Measurements from ENCODE around the gene C2CD3.

DNA sequence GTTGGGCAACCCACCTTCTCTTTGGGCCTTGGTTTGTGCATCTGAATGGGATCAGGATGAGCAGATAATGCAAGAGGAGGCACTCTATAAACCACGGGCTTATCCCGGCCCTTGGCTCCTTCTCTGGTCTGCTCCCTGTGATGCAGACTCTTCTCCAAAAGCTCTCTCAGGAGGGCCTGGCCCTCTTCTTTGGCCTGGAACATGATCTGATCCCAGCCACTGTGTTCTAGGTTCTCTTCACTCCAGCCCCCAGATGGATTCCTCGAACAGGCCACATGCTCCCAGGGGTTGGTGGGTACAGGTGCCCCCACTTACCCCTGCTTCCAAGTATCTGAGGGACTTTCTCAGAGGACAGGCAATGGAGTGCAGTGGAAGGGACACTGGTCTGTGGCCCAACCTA, 153.2 kb downstream of the C2CD3 start:
- TF ChIP-seq, protein P1, sequence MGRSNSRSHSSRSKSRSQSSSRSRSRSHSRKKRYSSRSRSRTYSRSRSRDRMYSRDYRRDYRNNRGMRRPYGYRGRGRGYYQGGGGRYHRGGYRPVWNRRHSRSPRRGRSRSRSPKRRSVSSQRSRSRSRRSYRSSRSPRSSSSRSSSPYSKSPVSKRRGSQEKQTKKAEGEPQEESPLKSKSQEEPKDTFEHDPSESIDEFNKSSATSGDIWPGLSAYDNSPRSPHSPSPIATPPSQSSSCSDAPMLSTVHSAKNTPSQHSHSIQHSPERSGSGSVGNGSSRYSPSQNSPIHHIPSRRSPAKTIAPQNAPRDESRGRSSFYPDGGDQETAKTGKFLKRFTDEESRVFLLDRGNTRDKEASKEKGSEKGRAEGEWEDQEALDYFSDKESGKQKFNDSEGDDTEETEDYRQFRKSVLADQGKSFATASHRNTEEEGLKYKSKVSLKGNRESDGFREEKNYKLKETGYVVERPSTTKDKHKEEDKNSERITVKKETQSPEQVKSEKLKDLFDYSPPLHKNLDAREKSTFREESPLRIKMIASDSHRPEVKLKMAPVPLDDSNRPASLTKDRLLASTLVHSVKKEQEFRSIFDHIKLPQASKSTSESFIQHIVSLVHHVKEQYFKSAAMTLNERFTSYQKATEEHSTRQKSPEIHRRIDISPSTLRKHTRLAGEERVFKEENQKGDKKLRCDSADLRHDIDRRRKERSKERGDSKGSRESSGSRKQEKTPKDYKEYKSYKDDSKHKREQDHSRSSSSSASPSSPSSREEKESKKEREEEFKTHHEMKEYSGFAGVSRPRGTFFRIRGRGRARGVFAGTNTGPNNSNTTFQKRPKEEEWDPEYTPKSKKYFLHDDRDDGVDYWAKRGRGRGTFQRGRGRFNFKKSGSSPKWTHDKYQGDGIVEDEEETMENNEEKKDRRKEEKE (IDR thresholded peaks at IDR 0.05; ENCODE audit: borderline replicate concordance in 1 of 2, control insufficient read depth in 1 of 2, low read depth in 2 of 2, low read length in 1 of 2): no peak
- TF ChIP-seq, protein P2, sequence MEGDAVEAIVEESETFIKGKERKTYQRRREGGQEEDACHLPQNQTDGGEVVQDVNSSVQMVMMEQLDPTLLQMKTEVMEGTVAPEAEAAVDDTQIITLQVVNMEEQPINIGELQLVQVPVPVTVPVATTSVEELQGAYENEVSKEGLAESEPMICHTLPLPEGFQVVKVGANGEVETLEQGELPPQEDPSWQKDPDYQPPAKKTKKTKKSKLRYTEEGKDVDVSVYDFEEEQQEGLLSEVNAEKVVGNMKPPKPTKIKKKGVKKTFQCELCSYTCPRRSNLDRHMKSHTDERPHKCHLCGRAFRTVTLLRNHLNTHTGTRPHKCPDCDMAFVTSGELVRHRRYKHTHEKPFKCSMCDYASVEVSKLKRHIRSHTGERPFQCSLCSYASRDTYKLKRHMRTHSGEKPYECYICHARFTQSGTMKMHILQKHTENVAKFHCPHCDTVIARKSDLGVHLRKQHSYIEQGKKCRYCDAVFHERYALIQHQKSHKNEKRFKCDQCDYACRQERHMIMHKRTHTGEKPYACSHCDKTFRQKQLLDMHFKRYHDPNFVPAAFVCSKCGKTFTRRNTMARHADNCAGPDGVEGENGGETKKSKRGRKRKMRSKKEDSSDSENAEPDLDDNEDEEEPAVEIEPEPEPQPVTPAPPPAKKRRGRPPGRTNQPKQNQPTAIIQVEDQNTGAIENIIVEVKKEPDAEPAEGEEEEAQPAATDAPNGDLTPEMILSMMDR (IDR thresholded peaks at IDR 0.05 in 2 of 3, conservative IDR thresholded peaks at IDR 0.05 in 1 of 3; ENCODE audit: insufficient read depth in 2 of 3, low read depth in 1 of 3, low read length in 3 of 3): no peak
